ENCODE results near the gene TM7SF2. TPM values are rescaled to one million over a fixed set of nuclear protein-coding genes. Genes with fewer than 3 reads are reported as not detected.

The TM7SF2 gene
- total and polyA plus RNA-seq, 2 of the 8 experiments (the other 6 are each of a cell fraction or from before 2014, with no cell fraction given), result 40.1 to 96.0 TPM

GRCh38 chr11:65117206-65118096, 5.8 kb downstream of the TM7SF2 start, which contains the start of gene ZNHIT2:
TSS of gene ZNHIT2 (minus strand) at chr11:65117701. CDS start at chr11:65117653, 48 bp downstream.
- Histone ChIP-seq H3K36me3 (ENCODE audit: control insufficient read depth in 2 of 4, insufficient read depth in 4 of 4, low read length in 3 of 4) (peaks cover 11 to 35% (median 18%) of the 10 kb centered on the region in 4 experiments), H3K18ac (ENCODE audit: extremely low read depth, low read length) (peak within 1 kb of the TSS; percentile 93), H3K4me2 (ENCODE audit: insufficient read depth in 1 of 2, low read depth in 2 of 2, low read length in 2 of 2) (peak within 1 kb of the TSS; percentile 80 to 94), H3K9me3 (ENCODE audit: insufficient read depth in 2 of 2, low read depth in 1 of 2, low read length in 1 of 2) (no peaks in the 10 kb centered on the region), H2BK5ac (ENCODE audit: low read depth, low read length) (peak within 1 kb of the TSS; percentile 84), H3K56ac (replicated peaks; ENCODE audit: insufficient read length, low read depth, low read length) (peak within 1 kb of the TSS; percentile 91), H3K27ac (ENCODE audit: low read depth, low read length) (peak within 1 kb of the TSS; percentile 78), H2AK5ac (ENCODE audit: low read depth, low read length) (no peak within 1 kb of the TSS; the same call in 1 of the 2 replicates), H3K23ac (ENCODE audit: insufficient read length) (no peak within 1 kb of the TSS), H3K14ac (ENCODE audit: insufficient read length) (no peak within 1 kb of the TSS), H2BK15ac (ENCODE audit: low read length) (no peak within 1 kb of the TSS), H3K79me1 (ENCODE audit: low read depth, low read length) (peaks cover 13% of the 10 kb centered on the region), H3K23me2 (ENCODE audit: low read depth, low read length) (peaks cover 14% of the 10 kb centered on the region; the same call in 1 of the 2 replicates), H2BK20ac (ENCODE audit: low read length) (no peak within 1 kb of the TSS), H4K8ac (ENCODE audit: extremely low read depth, insufficient read depth, low read length) (peak within 1 kb of the TSS; percentile 96), H3K79me2 (ENCODE audit: control insufficient read depth in 1 of 2, insufficient read depth in 2 of 2, low read length in 2 of 2) (peaks cover 6 to 26% of the 10 kb centered on the region in 2 experiments), H3K4me1 (replicated peaks in 1 of 4; ENCODE audit: control insufficient read depth in 3 of 4, insufficient read depth in 4 of 4, low read length in 3 of 4) (peaks cover 2 to 22% (median 13%) of the 10 kb centered on the region in 4 experiments), H3K4ac (replicated peaks; ENCODE audit: insufficient read length, low read depth, low read length) (peak within 1 kb of the TSS; percentile 94), H4K20me1 (replicated peaks in 1 of 2; ENCODE audit: control insufficient read depth in 1 of 2, insufficient read depth in 2 of 2, low read length in 2 of 2) (peaks cover 4 to 6% of the 10 kb centered on the region in 2 experiments), H3K4me3 (ENCODE audit: extremely low read depth in 1 of 4, insufficient read depth in 2 of 4, low read depth in 3 of 4, low read length in 4 of 4) (peak within 1 kb of the TSS; percentile 61 to 83 (median 72)), H2BK120ac (replicated peaks; ENCODE audit: low read depth, low read length) (no peak within 1 kb of the TSS), H2BK12ac (ENCODE audit: low read depth, low read length) (no peak within 1 kb of the TSS), H4K91ac (replicated peaks; ENCODE audit: insufficient read length, low read length) (peak within 1 kb of the TSS; percentile 98), H3K27me3 (replicated peaks in 1 of 4; ENCODE audit: control insufficient read depth in 3 of 4, extremely low read depth in 1 of 4, insufficient read depth in 3 of 4, low read length in 3 of 4) (no peaks in the 10 kb centered on the region), H4K5ac (ENCODE audit: insufficient read length, low read depth, low read length) (peak within 1 kb of the TSS; percentile 67), H2AFZ (ENCODE audit: low read length) (no peak within 1 kb of the TSS), H3K9ac (replicated peaks in 1 of 4; ENCODE audit: extremely low read depth in 1 of 4, low read depth in 3 of 4, low read length in 3 of 4) (peak within 1 kb of the TSS; percentile 79 to 82 (median 80))
- DNase-seq (ENCODE audit: low read depth in 1 of 2, low spot score in 2 of 2), result peak; percentile 98 to 99
- peak; percentile 80 for FAIRE-seq
- CTCF ChIA-PET (ENCODE audit: partially characterized antibody), result interaction anchor here (0.6 to 2.2 kb wide), 16 partner anchors 9 to 271 kb away, joined by 3 to 12 read pairs (median 3); no protein-coding TSS in a partner anchor
- WGBS, 2 experiments (ENCODE audit: extremely low coverage in 1 of 2, insufficient coverage in 1 of 2, insufficient read length in 1 of 2, insufficient replicate concordance in 2 of 2, low coverage in 1 of 2, low lambda C conversion rate in 2 of 2, missing lambda C conversion rate in 1 of 2), result 3% methylated on average over 76 of the region's 89 CpGs; no CpG with 5 or more reads in 1 of the 2 experiments
- POLR2A ChIA-PET (ENCODE audit: partially characterized antibody), result interaction anchor here (0.5 to 17.4 kb wide), 28 partner anchors 8 to 741 kb away, joined by 3 to 305 read pairs (median 5); partner anchors contain the start of genes ARL2, CAPN1, CDCA5 and MALAT1
- TF ChIP-seq RXRA (IDR thresholded peaks at IDR 0.05; ENCODE audit: insufficient read depth, low read depth, low read length) (no peak), TAF1 (IDR thresholded peaks at IDR 0.05; ENCODE audit: low read depth, low read length) (peak; percentile 70; the same call in 1 of the 2 replicates), KDM4A (IDR thresholded peaks at IDR 0.05; ENCODE audit: low read depth, low read length, severe bottlenecking) (peak; percentile 27), EGR1 (IDR thresholded peaks at IDR 0.05; ENCODE audit: borderline replicate concordance, low read depth, low read length) (peak; percentile 90), SP2 (IDR thresholded peaks at IDR 0.05; ENCODE audit: low read length) (no peak), POLR2A (IDR thresholded peaks at IDR 0.05; ENCODE audit: control extremely low read depth in 1 of 2, low read depth in 2 of 2, low read length in 2 of 2) (peak in 1 of 2 experiments; percentile 89; a peak in 2 of 3 replicates), CREB1 (IDR thresholded peaks at IDR 0.05) (peak; percentile 90), PHF8 (conservative IDR thresholded peaks at IDR 0.05; ENCODE audit: low read depth, low read length) (peak; percentile 89), SP1 (IDR thresholded peaks at IDR 0.05; ENCODE audit: low read depth, low read length) (peak; percentile 37; the same call in 1 of the 2 replicates), CHD2 (IDR thresholded peaks at IDR 0.05; ENCODE audit: low read length) (peak; percentile 76; the same call in 1 of the 2 replicates), KDM5A (IDR thresholded peaks at IDR 0.05; ENCODE audit: low read length) (peak; percentile 46; the same call in 1 of the 2 replicates), GABPA (IDR thresholded peaks at IDR 0.05; ENCODE audit: borderline replicate concordance, insufficient read depth, low read length) (peak; percentile 96)
